SU-DHL-6 (cell line): ENCODE data around the gene SRRM3.
"Not testable (repeated sequence)": the region's sequence is repeated elsewhere in the genome, so short reads cannot be mapped to it uniquely, and the experiment has no call there.

Experiments used
- EZH2phosphoT487 ChIP-seq: fragments of 200-600 bp; sonication (generic), shearing (Covaris generic); conservative IDR thresholded peaks from 2 replicates; pipeline ENCODE4 v1.6.1; 2018; ENCODE audit warnings: mild to moderate bottlenecking, antibody characterized with exemption, low read length, moderate library complexity, mixed read lengths
- TF ChIP-seq, protein P1 (sequence below): fragments of 200-600 bp; sonication (generic); IDR thresholded peaks from one replicate; pipeline ENCODE4 v1.5.1; 2017; ENCODE audit warnings: antibody characterized with exemption, mild to moderate bottlenecking, low read length, moderate library complexity; ENCODE audit not compliant: insufficient read depth, poor library complexity, severe bottlenecking

GRCh38 chr7:76290847-76291350 lies 89.2 kb downstream of the SRRM3 start:
- TF ChIP-seq, protein P1, sequence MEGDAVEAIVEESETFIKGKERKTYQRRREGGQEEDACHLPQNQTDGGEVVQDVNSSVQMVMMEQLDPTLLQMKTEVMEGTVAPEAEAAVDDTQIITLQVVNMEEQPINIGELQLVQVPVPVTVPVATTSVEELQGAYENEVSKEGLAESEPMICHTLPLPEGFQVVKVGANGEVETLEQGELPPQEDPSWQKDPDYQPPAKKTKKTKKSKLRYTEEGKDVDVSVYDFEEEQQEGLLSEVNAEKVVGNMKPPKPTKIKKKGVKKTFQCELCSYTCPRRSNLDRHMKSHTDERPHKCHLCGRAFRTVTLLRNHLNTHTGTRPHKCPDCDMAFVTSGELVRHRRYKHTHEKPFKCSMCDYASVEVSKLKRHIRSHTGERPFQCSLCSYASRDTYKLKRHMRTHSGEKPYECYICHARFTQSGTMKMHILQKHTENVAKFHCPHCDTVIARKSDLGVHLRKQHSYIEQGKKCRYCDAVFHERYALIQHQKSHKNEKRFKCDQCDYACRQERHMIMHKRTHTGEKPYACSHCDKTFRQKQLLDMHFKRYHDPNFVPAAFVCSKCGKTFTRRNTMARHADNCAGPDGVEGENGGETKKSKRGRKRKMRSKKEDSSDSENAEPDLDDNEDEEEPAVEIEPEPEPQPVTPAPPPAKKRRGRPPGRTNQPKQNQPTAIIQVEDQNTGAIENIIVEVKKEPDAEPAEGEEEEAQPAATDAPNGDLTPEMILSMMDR, result not testable (repeated sequence)
- TF ChIP-seq EZH2phosphoT487, result not testable (repeated sequence)
